Hepatocyte (in vitro differentiated cells): ENCODE data around the gene RECK.

Experiments used
- EZH2phosphoT487 ChIP-seq: fragments of 200-600 bp; sonication (generic); IDR thresholded peaks from one replicate; pipeline ENCODE4 v1.6.1; 2018; ENCODE audit warnings: antibody characterized with exemption, mild to moderate bottlenecking, low read depth, moderate library complexity; ENCODE audit not compliant: unreplicated experiment, severe bottlenecking
- TF ChIP-seq, protein P1 (sequence below): fragments of 200-600 bp; sonication (generic); IDR thresholded peaks from 2 replicates; pipeline ENCODE4 v1.5.1; 2016; ENCODE audit warnings: antibody characterized with exemption, mild to moderate bottlenecking; ENCODE audit not compliant: poor library complexity

DNA sequence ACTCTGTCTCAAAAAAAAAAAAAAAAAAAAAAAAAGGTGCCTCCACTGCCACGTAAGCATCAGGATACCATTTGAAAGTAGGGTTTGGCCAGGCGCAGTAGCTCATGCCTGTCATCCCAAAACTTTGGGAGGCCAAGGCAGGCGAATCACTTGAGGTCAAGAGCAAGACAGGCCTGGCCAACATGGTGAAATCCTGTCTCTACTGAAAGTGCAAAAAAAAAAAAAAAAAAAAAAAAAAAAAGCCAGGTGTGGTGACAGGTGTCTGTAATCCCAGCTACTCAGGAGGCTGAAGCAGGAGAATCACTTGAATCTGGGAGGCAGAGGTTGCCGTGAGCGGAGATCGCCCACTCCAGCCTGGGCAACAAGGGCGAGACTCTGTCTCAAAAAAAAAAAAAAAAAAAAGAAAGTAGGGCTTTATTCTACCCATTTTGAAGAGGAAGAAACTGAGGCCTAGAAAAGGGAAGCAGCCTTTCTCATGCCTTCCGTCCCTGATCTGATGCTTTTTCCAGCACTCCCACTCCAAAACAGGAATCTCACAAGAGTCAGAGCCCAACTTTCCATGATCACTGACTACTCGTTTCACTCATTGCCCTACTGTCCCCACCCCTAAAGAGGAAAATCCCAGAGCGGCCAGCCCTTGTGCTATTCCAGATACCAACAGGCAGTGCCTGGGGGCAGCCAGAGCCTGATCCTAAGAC, 116.2 kb downstream of the RECK start:
- TF ChIP-seq, protein P1, sequence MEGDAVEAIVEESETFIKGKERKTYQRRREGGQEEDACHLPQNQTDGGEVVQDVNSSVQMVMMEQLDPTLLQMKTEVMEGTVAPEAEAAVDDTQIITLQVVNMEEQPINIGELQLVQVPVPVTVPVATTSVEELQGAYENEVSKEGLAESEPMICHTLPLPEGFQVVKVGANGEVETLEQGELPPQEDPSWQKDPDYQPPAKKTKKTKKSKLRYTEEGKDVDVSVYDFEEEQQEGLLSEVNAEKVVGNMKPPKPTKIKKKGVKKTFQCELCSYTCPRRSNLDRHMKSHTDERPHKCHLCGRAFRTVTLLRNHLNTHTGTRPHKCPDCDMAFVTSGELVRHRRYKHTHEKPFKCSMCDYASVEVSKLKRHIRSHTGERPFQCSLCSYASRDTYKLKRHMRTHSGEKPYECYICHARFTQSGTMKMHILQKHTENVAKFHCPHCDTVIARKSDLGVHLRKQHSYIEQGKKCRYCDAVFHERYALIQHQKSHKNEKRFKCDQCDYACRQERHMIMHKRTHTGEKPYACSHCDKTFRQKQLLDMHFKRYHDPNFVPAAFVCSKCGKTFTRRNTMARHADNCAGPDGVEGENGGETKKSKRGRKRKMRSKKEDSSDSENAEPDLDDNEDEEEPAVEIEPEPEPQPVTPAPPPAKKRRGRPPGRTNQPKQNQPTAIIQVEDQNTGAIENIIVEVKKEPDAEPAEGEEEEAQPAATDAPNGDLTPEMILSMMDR: no peak
- TF ChIP-seq EZH2phosphoT487: no peak
